ENCODE data around the gene FAM219B. TPM values are rescaled to one million over a fixed set of nuclear protein-coding genes. Genes with fewer than 3 reads are reported as not detected.

Gene FAM219B
- total RNA-seq, 1 experiment from 2014 or later = 73.7 TPM

- no peak overlapping the region for H3K27ac Mint-ChIP-seq (ENCODE audit: unreplicated experiment)
- no TSS peak for BruUV-seq (replicated peaks)
- H3K4me1 Mint-ChIP-seq (ENCODE audit: low read depth, unreplicated experiment) = peaks cover 15% of the 10 kb centered on the region
- no peak for DNase-seq
- no peak overlapping the region for H3K4me3 ChIP-seq (ENCODE audit: low read depth, low read length)
- peaks cover 32% of the 10 kb centered on the region for H3K36me3 Mint-ChIP-seq (ENCODE audit: insufficient read depth, unreplicated experiment)
- H3K4me3 Mint-ChIP-seq (ENCODE audit: unreplicated experiment) = no peak overlapping the region
- H3K9me3 Mint-ChIP-seq (ENCODE audit: unreplicated experiment) = no peaks in the 10 kb centered on the region
- ChIA-PET POLR2A (no interaction called here), CTCF (no interaction called here)
- H3K27me3 ChIP-seq (replicated peaks; ENCODE audit: control insufficient read depth, insufficient read depth, low read length) = no peaks in the 10 kb centered on the region
- intact Hi-C loops (cut with micrococcal nuclease; ENCODE audit: unreplicated experiment) = no loop called here
- peaks cover 10% of the 10 kb centered on the region for H3K4me1 ChIP-seq
- TF ChIP-seq, protein P1, sequence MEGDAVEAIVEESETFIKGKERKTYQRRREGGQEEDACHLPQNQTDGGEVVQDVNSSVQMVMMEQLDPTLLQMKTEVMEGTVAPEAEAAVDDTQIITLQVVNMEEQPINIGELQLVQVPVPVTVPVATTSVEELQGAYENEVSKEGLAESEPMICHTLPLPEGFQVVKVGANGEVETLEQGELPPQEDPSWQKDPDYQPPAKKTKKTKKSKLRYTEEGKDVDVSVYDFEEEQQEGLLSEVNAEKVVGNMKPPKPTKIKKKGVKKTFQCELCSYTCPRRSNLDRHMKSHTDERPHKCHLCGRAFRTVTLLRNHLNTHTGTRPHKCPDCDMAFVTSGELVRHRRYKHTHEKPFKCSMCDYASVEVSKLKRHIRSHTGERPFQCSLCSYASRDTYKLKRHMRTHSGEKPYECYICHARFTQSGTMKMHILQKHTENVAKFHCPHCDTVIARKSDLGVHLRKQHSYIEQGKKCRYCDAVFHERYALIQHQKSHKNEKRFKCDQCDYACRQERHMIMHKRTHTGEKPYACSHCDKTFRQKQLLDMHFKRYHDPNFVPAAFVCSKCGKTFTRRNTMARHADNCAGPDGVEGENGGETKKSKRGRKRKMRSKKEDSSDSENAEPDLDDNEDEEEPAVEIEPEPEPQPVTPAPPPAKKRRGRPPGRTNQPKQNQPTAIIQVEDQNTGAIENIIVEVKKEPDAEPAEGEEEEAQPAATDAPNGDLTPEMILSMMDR (IDR thresholded peaks at IDR 0.05; ENCODE audit: insufficient read depth in 1 of 2, low read depth in 1 of 2, low read length in 1 of 2, severe bottlenecking in 1 of 2, unreplicated experiment in 1 of 2) = no peak
- H3K27me3 Mint-ChIP-seq (ENCODE audit: insufficient read depth, unreplicated experiment) = no peaks in the 10 kb centered on the region
- H3K9me3 ChIP-seq = no peaks in the 10 kb centered on the region
- H3K36me3 ChIP-seq (ENCODE audit: control insufficient read depth, insufficient read depth, low read length) = no peaks in the 10 kb centered on the region; the same call in 1 of the 2 replicates
Measured at GRCh38 chr15:74854453-74855022, 52.1 kb downstream of the FAM219B start.

GRCh38 chr15:74851960-74852359 is 54.7 kb downstream of the FAM219B start:
- Mint-ChIP-seq H3K36me3 (ENCODE audit: insufficient read depth, unreplicated experiment) (peaks cover 45% of the 10 kb centered on the region), H3K4me3 (ENCODE audit: unreplicated experiment) (no peak overlapping the region), H3K27ac (ENCODE audit: unreplicated experiment) (no peak overlapping the region), H3K4me1 (ENCODE audit: low read depth, unreplicated experiment) (peaks cover 4% of the 10 kb centered on the region), H3K27me3 (ENCODE audit: insufficient read depth, unreplicated experiment) (no peaks in the 10 kb centered on the region), H3K9me3 (ENCODE audit: unreplicated experiment) (no peaks in the 10 kb centered on the region)
- TF ChIP-seq, protein P1 (IDR thresholded peaks at IDR 0.05; ENCODE audit: insufficient read depth in 1 of 2, low read depth in 1 of 2, low read length in 1 of 2, severe bottlenecking in 1 of 2, unreplicated experiment in 1 of 2) = no peak
- peaks cover 3% of the 10 kb centered on the region; the same call in 1 of the 2 replicates for H3K4me1 ChIP-seq
- no peak for DNase-seq
- BruUV-seq (replicated peaks) = no TSS peak
- no peaks in the 10 kb centered on the region for H3K27me3 ChIP-seq (replicated peaks; ENCODE audit: control insufficient read depth, insufficient read depth, low read length)
- H3K36me3 ChIP-seq (ENCODE audit: control insufficient read depth, insufficient read depth, low read length) = no peaks in the 10 kb centered on the region; the same call in none of the 2 replicates
- no peaks in the 10 kb centered on the region for H3K9me3 ChIP-seq
- intact Hi-C loops (cut with micrococcal nuclease; ENCODE audit: unreplicated experiment) = no loop called here
- no peak overlapping the region for H3K4me3 ChIP-seq (ENCODE audit: low read depth, low read length)
- ChIA-PET CTCF (no interaction called here), POLR2A (interaction anchor here (0.5 to 0.6 kb wide), 2 partner anchors 43 to 213 kb away, joined by 3 read pairs; no protein-coding TSS in a partner anchor)

DNA sequence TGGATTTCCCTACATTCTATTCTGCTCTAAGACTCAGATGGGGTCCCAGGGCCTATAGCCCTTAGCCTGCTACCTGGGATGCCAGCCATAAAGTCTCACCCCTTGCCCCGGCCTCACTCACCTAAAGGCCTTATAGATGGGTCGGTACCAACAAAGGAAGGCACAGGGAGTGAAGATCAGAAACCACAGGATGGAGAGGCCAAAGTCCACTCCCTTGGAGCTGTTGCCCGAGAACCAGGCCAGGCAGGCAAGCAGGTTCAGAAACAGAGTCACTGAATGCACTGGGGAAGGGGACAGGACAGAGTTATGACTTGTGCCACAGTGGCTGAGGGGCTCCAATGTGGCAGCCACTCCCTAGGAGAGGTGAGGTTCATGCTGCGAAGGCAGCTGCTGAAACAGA is 56.3 kb downstream of the FAM219B start:
- no TSS peak for BruUV-seq (replicated peaks)
- ChIA-PET CTCF (no interaction called here), POLR2A (no interaction called here)
- no peaks in the 10 kb centered on the region for H3K4me1 ChIP-seq
- Mint-ChIP-seq H3K4me1 (ENCODE audit: low read depth, unreplicated experiment) (no peaks in the 10 kb centered on the region), H3K27me3 (ENCODE audit: insufficient read depth, unreplicated experiment) (no peaks in the 10 kb centered on the region), H3K36me3 (ENCODE audit: insufficient read depth, unreplicated experiment) (peaks cover 54% of the 10 kb centered on the region), H3K9me3 (ENCODE audit: unreplicated experiment) (no peaks in the 10 kb centered on the region), H3K27ac (ENCODE audit: unreplicated experiment) (no peak overlapping the region), H3K4me3 (ENCODE audit: unreplicated experiment) (no peak overlapping the region)
- no peak for DNase-seq
- no peaks in the 10 kb centered on the region; the same call in none of the 2 replicates for H3K36me3 ChIP-seq (ENCODE audit: control insufficient read depth, insufficient read depth, low read length)
- no peaks in the 10 kb centered on the region for H3K9me3 ChIP-seq
- H3K27me3 ChIP-seq (replicated peaks; ENCODE audit: control insufficient read depth, insufficient read depth, low read length) = no peaks in the 10 kb centered on the region
- no peak overlapping the region for H3K4me3 ChIP-seq (ENCODE audit: low read depth, low read length)
- intact Hi-C loops (cut with micrococcal nuclease; ENCODE audit: unreplicated experiment) = no loop called here
- TF ChIP-seq, protein P1 (IDR thresholded peaks at IDR 0.05; ENCODE audit: insufficient read depth in 1 of 2, low read depth in 1 of 2, low read length in 1 of 2, severe bottlenecking in 1 of 2, unreplicated experiment in 1 of 2) = no peak

Other genes starting within 250 kb of the FAM219B start
- gene EDC3, start 210.8 kb downstream of the FAM219B start, total RNA-seq (2022) = 50.9 and 62.0 TPM in 2 replicates
- 55.5 and 73.8 TPM in 2 replicates for gene CYP1A1, start 181.3 kb downstream of the FAM219B start, total RNA-seq (2022)
- gene CYP1A2, start 158.0 kb downstream of the FAM219B start, total RNA-seq (2022) = not detected in 2 replicates
- gene CSK, start 124.8 kb downstream of the FAM219B start, total RNA-seq (2022) = 62.7 and 62.8 TPM in 2 replicates
- gene LMAN1L, start 94.0 kb downstream of the FAM219B start, total RNA-seq (2022) = not detected in 2 replicates
- gene CPLX3, start 80.2 kb downstream of the FAM219B start, total RNA-seq (2022) = not detected in 2 replicates
- 28.2 and 33.4 TPM in 2 replicates for gene ULK3, start 63.7 kb downstream of the FAM219B start, total RNA-seq (2022)
- 97.4 and 98.5 TPM in 2 replicates for gene SCAMP2, start 33.5 kb downstream of the FAM219B start, total RNA-seq (2022)
- gene MPI, start 16.8 kb downstream of the FAM219B start, total RNA-seq (2022) = 29.1 and 32.0 TPM in 2 replicates
- 306 and 318 TPM in 2 replicates for gene COX5A, start 31.2 kb upstream of the FAM219B start, total RNA-seq (2022)
- 30.1 and 35.3 TPM in 2 replicates for gene RPP25, start 49.9 kb upstream of the FAM219B start, total RNA-seq (2022)
- 9.2 and 11.8 TPM in 2 replicates for gene SCAMP5, start 88.7 kb upstream of the FAM219B start, total RNA-seq (2022)
- 14.7 and 18.1 TPM in 2 replicates for gene PPCDC, start 116.7 kb upstream of the FAM219B start, total RNA-seq (2022)

Measured in Caco-2 (cell line).